GM20431 (cell line): ENCODE data around the gene MYL6.
"Not testable (repeated sequence)": the region's sequence is repeated elsewhere in the genome, so short reads cannot be mapped to it uniquely, and the experiment has no call there.

Source experiments
- in situ Hi-C: fragments of 300-500 bp; cut with MseI, MboI; formaldehyde crosslinking; loops from one replicate; pipeline ENCODE4 v1.15.0; 2020; ENCODE audit warnings: low sequenced_read_pairs; ENCODE audit not compliant: unreplicated experiment

The MYL6 gene

GRCh38 chr12:56158029-56158925 is at the start of gene MYL6:
Gene MYL6, plus strand, starts transcription at chr12:56158359. Its CDS starts 43 bp downstream, at chr12:56158402.
- in situ Hi-C loops, result no loop called here

- in situ Hi-C loops, result no loop called here
Measured at GRCh38 chr12:56110571-56110970, 47.6 kb upstream of the MYL6 start.

- in situ Hi-C loops, result no loop called here
Measured at GRCh38 chr12:56114084-56114483, 44.1 kb upstream of the MYL6 start.

GRCh38 chr12:56115329-56115728 is 42.8 kb upstream of the MYL6 start:
- in situ Hi-C loops, result no loop called here

- in situ Hi-C loops, result no loop called here
Measured at GRCh38 chr12:56116267-56117081, 41.7 kb upstream of the MYL6 start, which contains the start of gene RPL41. Gene RPL41, plus strand, starts transcription at chr12:56116633.

GRCh38 chr12:56117082-56117706 is 41.0 kb upstream of the MYL6 start:
- in situ Hi-C loops, result not testable (repeated sequence)

- in situ Hi-C loops, result no loop called here
Measured at GRCh38 chr12:56117778-56118687, 40.1 kb upstream of the MYL6 start, which contains the start of gene ZC3H10. Gene ZC3H10, plus strand, starts transcription at chr12:56118266. Its CDS starts 2,297 bp downstream, at chr12:56120563.

- in situ Hi-C loops, result no loop called here
Measured at GRCh38 chr12:56118688-56119357, 39.3 kb upstream of the MYL6 start.

- in situ Hi-C loops, result no loop called here
Measured at GRCh38 chr12:56119361-56119796, 38.8 kb upstream of the MYL6 start.

- in situ Hi-C loops, result no loop called here
Measured at GRCh38 chr12:56120158-56120846, 37.9 kb upstream of the MYL6 start.

GRCh38 chr12:56121204-56121870 is 36.8 kb upstream of the MYL6 start:
- in situ Hi-C loops, result no loop called here

GRCh38 chr12:56122637-56123036 is 35.5 kb upstream of the MYL6 start:
- in situ Hi-C loops, result no loop called here

GRCh38 chr12:56124133-56124532 is 34.0 kb upstream of the MYL6 start:
- in situ Hi-C loops, result no loop called here

GRCh38 chr12:56126732-56127239 is 31.4 kb upstream of the MYL6 start:
- in situ Hi-C loops, result no loop called here

GRCh38 chr12:56127485-56127887 is 30.7 kb upstream of the MYL6 start:
- in situ Hi-C loops, result no loop called here

- in situ Hi-C loops, result no loop called here
Measured at GRCh38 chr12:56127888-56128669, 30.1 kb upstream of the MYL6 start, which contains the start of gene ESYT1. Gene ESYT1, plus strand, starts transcription at chr12:56128267. Its CDS starts 53 bp downstream, at chr12:56128320.
